ENCODE results near the gene NUCB2.

NUCB2 gene

GRCh38 chr11:17268902-17269301 is 7.6 kb upstream of the NUCB2 start:
- DNase-seq, result no peak

GRCh38 chr11:17272801-17273200 is 3.7 kb upstream of the NUCB2 start:
- no peak for DNase-seq

GRCh38 chr11:17273211-17273610 is 3.3 kb upstream of the NUCB2 start:
- DNase-seq, result no peak

GRCh38 chr11:17273668-17274282 is 2.8 kb upstream of the NUCB2 start:
- DNase-seq, result no peak

- no peak for DNase-seq
These were observed 921 bp upstream of the NUCB2 start for GRCh38 chr11:17275400-17276235.

- peak; percentile 51 for DNase-seq
These were observed 565 bp downstream of the NUCB2 start for GRCh38 chr11:17277024-17277584.

GRCh38 chr11:17280494-17281127 is 4.1 kb downstream of the NUCB2 start:
- DNase-seq, result peak; percentile 12

GRCh38 chr11:17286332-17286731 is 9.8 kb downstream of the NUCB2 start:
- no peak for DNase-seq

GRCh38 chr11:17287058-17287457 is 10.5 kb downstream of the NUCB2 start:
- DNase-seq, result no peak

- no peak for DNase-seq
These were observed 15.2 kb downstream of the NUCB2 start for GRCh38 chr11:17291710-17292109.

GRCh38 chr11:17293311-17293710 is 16.8 kb downstream of the NUCB2 start:
- DNase-seq, result no peak

GRCh38 chr11:17294033-17294432 is 17.5 kb downstream of the NUCB2 start:
- DNase-seq, result no peak

GRCh38 chr11:17296852-17297559 is 20.5 kb downstream of the NUCB2 start:
- peak; percentile 19 for DNase-seq

GRCh38 chr11:17298302-17298701 is 21.8 kb downstream of the NUCB2 start:
- no peak for DNase-seq

GRCh38 chr11:17300372-17300771 is 23.8 kb downstream of the NUCB2 start:
- no peak for DNase-seq

GRCh38 chr11:17313349-17314231 is 37.1 kb downstream of the NUCB2 start:
- no peak for DNase-seq

GRCh38 chr11:17314232-17314547 is 37.7 kb downstream of the NUCB2 start:
- peak; percentile 74 for DNase-seq

GRCh38 chr11:17314904-17315426 is 38.4 kb downstream of the NUCB2 start:
- DNase-seq, result no peak

- DNase-seq, result no peak
These were observed 52.4 kb downstream of the NUCB2 start for GRCh38 chr11:17328871-17329494.

GRCh38 chr11:17331669-17332068 is 55.1 kb downstream of the NUCB2 start:
- DNase-seq, result no peak

Measured in fibroblast of skin of scalp (primary cell).